Measurements from ENCODE around the gene EIF2S1. TPM values are rescaled to one million over a fixed set of nuclear protein-coding genes. Genes with fewer than 3 reads are reported as not detected.

Gene EIF2S1
- total RNA-seq, 4 donors from 2014 or later: 55.8 to 153 (median 138) TPM

DNA sequence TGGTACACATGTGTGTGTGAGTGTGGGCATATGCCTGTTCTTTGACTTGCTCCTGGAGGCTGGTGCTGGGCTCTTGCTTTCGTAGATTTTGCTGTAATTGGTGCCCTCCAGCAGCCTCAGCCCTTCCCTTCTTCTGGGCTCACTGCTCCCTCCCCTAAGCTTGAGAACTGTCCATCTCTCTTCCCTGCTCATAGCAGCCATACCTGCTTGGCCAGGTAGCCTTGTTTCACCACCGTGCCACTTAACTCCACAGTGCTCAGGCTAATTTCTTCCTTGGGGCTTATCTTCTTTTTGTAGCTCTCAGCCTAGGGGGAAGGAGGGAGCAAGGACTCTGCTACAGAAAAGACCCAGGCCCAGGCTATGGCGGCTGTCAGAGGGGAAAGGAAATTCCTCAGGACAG lies 32.0 kb downstream of the EIF2S1 start:
- 68 to 83% methylated on average over 3 of the region's 3 CpGs for WGBS, 2 donors
- no peaks in the 10 kb centered on the region for H3K4me1 ChIP-seq
- H3K9me3 ChIP-seq: no peaks in the 10 kb centered on the region
- intact Hi-C loops (cut with DNase I): no loop called here
- H3K36me3 ChIP-seq: peaks cover 0 to 56% (median 0%) of the 10 kb centered on the region in 3 donors
- no peak for DNase-seq
- no peaks in the 10 kb centered on the region for H3K27me3 ChIP-seq
- H3K4me3 ChIP-seq: no peak overlapping the region
- H3K27ac ChIP-seq: no peak overlapping the region
- TF ChIP-seq POLR2A (IDR thresholded peaks at IDR 0.05): no peak
- TF ChIP-seq, protein P1, sequence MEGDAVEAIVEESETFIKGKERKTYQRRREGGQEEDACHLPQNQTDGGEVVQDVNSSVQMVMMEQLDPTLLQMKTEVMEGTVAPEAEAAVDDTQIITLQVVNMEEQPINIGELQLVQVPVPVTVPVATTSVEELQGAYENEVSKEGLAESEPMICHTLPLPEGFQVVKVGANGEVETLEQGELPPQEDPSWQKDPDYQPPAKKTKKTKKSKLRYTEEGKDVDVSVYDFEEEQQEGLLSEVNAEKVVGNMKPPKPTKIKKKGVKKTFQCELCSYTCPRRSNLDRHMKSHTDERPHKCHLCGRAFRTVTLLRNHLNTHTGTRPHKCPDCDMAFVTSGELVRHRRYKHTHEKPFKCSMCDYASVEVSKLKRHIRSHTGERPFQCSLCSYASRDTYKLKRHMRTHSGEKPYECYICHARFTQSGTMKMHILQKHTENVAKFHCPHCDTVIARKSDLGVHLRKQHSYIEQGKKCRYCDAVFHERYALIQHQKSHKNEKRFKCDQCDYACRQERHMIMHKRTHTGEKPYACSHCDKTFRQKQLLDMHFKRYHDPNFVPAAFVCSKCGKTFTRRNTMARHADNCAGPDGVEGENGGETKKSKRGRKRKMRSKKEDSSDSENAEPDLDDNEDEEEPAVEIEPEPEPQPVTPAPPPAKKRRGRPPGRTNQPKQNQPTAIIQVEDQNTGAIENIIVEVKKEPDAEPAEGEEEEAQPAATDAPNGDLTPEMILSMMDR (IDR thresholded peaks at IDR 0.05): no peak

DNA sequence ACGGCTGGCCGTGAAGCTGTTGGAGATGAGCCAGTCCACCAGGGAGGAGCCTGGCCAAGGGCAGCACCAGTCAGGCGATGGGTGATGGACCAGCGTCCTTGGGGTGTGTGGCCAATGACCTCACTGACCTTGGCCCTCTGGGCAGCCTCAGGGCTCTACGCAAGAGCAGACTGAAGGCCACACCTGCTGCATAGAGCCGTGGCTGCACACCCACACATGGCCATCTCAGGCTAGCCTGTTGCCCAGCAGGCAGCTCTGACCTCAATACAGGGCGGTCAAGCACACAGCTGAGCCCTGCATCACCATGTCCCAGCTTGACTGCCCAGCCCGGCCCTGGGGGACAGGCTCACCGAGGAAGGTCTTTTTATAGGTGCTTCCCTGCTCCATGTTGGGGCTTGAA lies 32.7 kb downstream of the EIF2S1 start:
- intact Hi-C loops (cut with DNase I): no loop called here
- H3K27me3 ChIP-seq: no peaks in the 10 kb centered on the region
- H3K4me3 ChIP-seq: no peak overlapping the region
- H3K27ac ChIP-seq: no peak overlapping the region
- H3K4me1 ChIP-seq: no peaks in the 10 kb centered on the region
- DNase-seq: no peak
- WGBS, 2 donors: 60 to 80% methylated on average over 1 to 2 of the region's 9 CpGs
- no peak for TF ChIP-seq POLR2A (IDR thresholded peaks at IDR 0.05)
- TF ChIP-seq, protein P1 (IDR thresholded peaks at IDR 0.05): no peak
- no peaks in the 10 kb centered on the region for H3K9me3 ChIP-seq
- peaks cover 0 to 55% (median 0%) of the 10 kb centered on the region in 3 donors for H3K36me3 ChIP-seq

DNA sequence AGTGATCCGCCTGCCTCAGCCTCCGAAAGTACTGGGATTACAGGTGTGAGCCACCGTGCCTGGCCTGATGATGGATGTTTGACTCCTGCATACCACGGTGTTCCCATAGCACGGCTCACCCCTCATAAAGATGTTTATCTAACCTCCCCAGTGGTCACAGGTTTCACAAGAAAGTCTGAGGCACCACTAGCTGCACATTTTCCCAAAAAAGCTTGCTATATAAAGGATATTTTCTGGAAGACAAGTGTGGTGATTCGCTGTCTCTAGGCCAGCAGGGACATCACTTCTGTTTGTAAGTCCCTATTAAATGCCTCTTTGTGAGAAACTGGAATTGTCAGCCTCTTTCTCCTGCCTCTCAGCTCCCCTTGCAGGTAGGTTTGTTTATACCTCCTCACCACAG lies 33.6 kb downstream of the EIF2S1 start:
- WGBS, 2 donors: 66 to 75% methylated on average over 5 to 6 of the region's 6 CpGs
- Histone ChIP-seq H3K36me3 (peaks cover 0 to 46% (median 0%) of the 10 kb centered on the region in 3 donors), H3K4me1 (no peaks in the 10 kb centered on the region), H3K27ac (no peak overlapping the region), H3K4me3 (no peak overlapping the region), H3K27me3 (no peaks in the 10 kb centered on the region), H3K9me3 (no peaks in the 10 kb centered on the region)
- intact Hi-C loops (cut with DNase I): no loop called here
- DNase-seq: no peak
- no peak for TF ChIP-seq POLR2A (IDR thresholded peaks at IDR 0.05)
- TF ChIP-seq, protein P1 (IDR thresholded peaks at IDR 0.05): no peak

DNA sequence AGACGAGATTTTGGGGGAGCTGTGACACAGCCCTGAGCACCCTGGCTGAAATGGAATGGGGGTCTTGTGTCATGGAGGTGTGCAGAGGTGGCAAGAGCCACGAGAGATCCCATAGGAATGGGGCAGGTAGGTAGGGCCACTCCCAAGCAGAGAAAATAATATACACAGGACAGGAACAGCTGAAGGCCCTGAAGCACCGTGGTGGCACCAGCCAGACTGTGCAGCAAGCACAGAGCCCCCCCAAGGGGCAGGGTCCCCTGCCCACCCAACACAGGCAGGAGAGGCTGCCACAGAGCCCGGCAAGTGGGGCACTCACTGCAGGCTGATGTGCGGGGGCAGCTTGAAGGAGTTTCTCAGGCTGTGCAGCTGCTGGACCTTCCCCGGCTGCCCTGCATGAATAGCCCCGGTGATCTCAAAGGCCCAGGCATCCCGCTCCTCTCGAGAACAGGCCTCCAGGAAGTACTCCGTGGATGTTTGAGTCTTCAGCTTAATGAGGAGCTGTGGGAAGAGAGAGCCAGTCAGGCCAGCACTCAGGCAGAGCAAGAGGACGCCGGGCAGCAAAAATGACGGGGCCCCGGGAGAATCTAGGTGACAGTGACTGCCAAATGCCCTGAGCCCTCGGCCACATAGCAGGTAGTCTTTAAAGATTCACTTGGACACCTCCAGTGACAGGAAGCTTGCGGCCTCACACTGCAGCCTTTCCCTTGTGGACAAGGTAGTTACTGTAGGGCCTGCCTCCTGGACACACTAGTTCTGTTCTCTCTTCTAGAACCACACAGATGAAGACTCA lies 35.2 kb downstream of the EIF2S1 start:
- WGBS, 2 donors: 93 to 96% methylated on average over 3 to 10 of the region's 16 CpGs

DNA sequence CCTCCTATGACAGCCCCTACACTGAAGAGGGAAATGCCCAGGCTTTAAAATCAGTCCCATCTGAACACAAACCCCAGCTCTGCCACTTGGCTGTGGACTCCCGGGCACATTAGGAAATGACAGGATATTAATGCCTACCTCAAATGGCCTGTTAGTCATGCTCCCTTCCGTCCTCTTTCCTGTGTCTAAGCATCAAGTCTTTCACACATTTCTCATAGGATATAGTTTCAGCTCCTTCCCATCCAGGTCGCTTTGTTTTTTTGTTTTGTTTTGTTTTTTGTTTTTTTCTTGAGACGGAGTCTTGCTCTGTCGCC lies 35.7 kb downstream of the EIF2S1 start:
- no peak for DNase-seq
- peaks cover 0 to 41% (median 0%) of the 10 kb centered on the region in 3 donors for H3K36me3 ChIP-seq
- intact Hi-C loops (cut with DNase I): no loop called here
- H3K27ac ChIP-seq: no peak overlapping the region
- H3K4me1 ChIP-seq: no peaks in the 10 kb centered on the region
- 78 to 88% methylated on average over 5 of the region's 5 CpGs for WGBS, 2 donors
- no peak overlapping the region for H3K4me3 ChIP-seq
- TF ChIP-seq, protein P1 (IDR thresholded peaks at IDR 0.05): no peak
- TF ChIP-seq POLR2A (IDR thresholded peaks at IDR 0.05): no peak
- no peaks in the 10 kb centered on the region for H3K27me3 ChIP-seq
- H3K9me3 ChIP-seq: no peaks in the 10 kb centered on the region

More for the DNA sequence above, 35.2 kb downstream of the EIF2S1 start:
- Histone ChIP-seq H3K27ac (no peak overlapping the region), H3K36me3 (peaks cover 0 to 41% (median 0%) of the 10 kb centered on the region in 3 donors), H3K4me1 (no peaks in the 10 kb centered on the region), H3K27me3 (no peaks in the 10 kb centered on the region), H3K9me3 (no peaks in the 10 kb centered on the region), H3K4me3 (no peak overlapping the region)
- no peak for DNase-seq
- intact Hi-C loops (cut with DNase I): no loop called here
- TF ChIP-seq, protein P1 (IDR thresholded peaks at IDR 0.05): no peak
- TF ChIP-seq POLR2A (IDR thresholded peaks at IDR 0.05): no peak

Measured in esophagus squamous epithelium (tissue), 5 donors.